NCI-H146 treated with DMSO at 0.1 percent for 48 hours (cell line): Measurements from ENCODE around the gene MRPS30.
A peak's percentile ranks its signal among the peaks of the same experiment; 100 is the strongest.
"Not testable (repeated sequence)": the region's sequence is repeated elsewhere in the genome, so short reads cannot be mapped to it uniquely, and the experiment has no call there.

ENCODE experiments used
- DNase-seq: peaks from one replicate; lab custom pipeline; 2025; ENCODE audit not compliant: unreplicated experiment; lab: John Stamatoyannopoulos, UW

Gene MRPS30

GRCh38 chr5:44814761-44815160 lies 6.0 kb downstream of the MRPS30 start:
- DNase-seq, result no peak

- DNase-seq, result no peak
Measured at GRCh38 chr5:44821164-44821563, 12.4 kb downstream of the MRPS30 start.

- not testable (repeated sequence) for DNase-seq
Measured at GRCh38 chr5:44824662-44825061, 15.9 kb downstream of the MRPS30 start.

- no peak for DNase-seq
Measured at GRCh38 chr5:44827681-44828080, 18.9 kb downstream of the MRPS30 start.

GRCh38 chr5:44828719-44829118 lies 20.0 kb downstream of the MRPS30 start:
- DNase-seq, result no peak

GRCh38 chr5:44830951-44831350 lies 22.2 kb downstream of the MRPS30 start:
- no peak for DNase-seq

GRCh38 chr5:44833249-44833648 lies 24.5 kb downstream of the MRPS30 start:
- DNase-seq, result no peak

- DNase-seq, result no peak
Measured at GRCh38 chr5:44835693-44836092, 26.9 kb downstream of the MRPS30 start.

- DNase-seq, result no peak
Measured at GRCh38 chr5:44839018-44839681, 30.4 kb downstream of the MRPS30 start.

- DNase-seq, result no peak
Measured at GRCh38 chr5:44842496-44843282, 33.9 kb downstream of the MRPS30 start.

- no peak for DNase-seq
Measured at GRCh38 chr5:44844744-44845143, 36.0 kb downstream of the MRPS30 start.

GRCh38 chr5:44845777-44846176 lies 37.0 kb downstream of the MRPS30 start:
- DNase-seq, result peak; percentile 87

- peak; percentile 18 for DNase-seq
Measured at GRCh38 chr5:44847206-44847852, 38.6 kb downstream of the MRPS30 start.

- DNase-seq, result no peak
Measured at GRCh38 chr5:44860267-44860666, 51.5 kb downstream of the MRPS30 start.

- DNase-seq, result no peak
Measured at GRCh38 chr5:44862808-44863207, 54.1 kb downstream of the MRPS30 start.
